ENCODE results near the gene RFTN1. TPM values are rescaled to one million over a fixed set of nuclear protein-coding genes. Genes with fewer than 3 reads are reported as not detected.

Gene RFTN1
- total and polyA plus RNA-seq, 10 of the 15 experiments (the other 5 are each of a cell fraction or from before 2014, with no cell fraction given), result 20.6 to 213 (median 147) TPM

DNA sequence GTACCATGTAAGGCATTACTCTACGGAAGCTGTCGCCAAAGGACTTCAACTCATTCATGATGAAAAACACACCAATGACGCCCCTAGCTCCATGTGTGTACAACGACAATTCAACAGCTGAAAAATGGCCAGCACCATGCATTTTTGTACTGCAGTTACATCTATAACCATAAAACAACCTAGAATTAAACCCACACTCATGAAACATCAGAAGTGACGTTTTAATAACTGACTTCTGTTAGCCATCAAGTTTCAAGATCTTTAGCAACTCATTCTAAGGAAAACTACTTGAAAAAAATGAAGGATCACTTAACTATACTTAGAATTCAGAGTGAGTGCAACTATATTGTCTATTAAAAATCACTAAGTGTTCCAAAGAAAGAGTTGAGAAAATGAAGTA lies 84.9 kb downstream of the RFTN1 start (continued):
- TF ChIP-seq, protein P1, sequence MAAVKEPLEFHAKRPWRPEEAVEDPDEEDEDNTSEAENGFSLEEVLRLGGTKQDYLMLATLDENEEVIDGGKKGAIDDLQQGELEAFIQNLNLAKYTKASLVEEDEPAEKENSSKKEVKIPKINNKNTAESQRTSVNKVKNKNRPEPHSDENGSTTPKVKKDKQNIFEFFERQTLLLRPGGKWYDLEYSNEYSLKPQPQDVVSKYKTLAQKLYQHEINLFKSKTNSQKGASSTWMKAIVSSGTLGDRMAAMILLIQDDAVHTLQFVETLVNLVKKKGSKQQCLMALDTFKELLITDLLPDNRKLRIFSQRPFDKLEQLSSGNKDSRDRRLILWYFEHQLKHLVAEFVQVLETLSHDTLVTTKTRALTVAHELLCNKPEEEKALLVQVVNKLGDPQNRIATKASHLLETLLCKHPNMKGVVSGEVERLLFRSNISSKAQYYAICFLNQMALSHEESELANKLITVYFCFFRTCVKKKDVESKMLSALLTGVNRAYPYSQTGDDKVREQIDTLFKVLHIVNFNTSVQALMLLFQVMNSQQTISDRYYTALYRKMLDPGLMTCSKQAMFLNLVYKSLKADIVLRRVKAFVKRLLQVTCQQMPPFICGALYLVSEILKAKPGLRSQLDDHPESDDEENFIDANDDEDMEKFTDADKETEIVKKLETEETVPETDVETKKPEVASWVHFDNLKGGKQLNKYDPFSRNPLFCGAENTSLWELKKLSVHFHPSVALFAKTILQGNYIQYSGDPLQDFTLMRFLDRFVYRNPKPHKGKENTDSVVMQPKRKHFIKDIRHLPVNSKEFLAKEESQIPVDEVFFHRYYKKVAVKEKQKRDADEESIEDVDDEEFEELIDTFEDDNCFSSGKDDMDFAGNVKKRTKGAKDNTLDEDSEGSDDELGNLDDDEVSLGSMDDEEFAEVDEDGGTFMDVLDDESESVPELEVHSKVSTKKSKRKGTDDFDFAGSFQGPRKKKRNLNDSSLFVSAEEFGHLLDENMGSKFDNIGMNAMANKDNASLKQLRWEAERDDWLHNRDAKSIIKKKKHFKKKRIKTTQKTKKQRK (IDR thresholded peaks at IDR 0.05; ENCODE audit: low read depth, low read length), result no peak

DNA sequence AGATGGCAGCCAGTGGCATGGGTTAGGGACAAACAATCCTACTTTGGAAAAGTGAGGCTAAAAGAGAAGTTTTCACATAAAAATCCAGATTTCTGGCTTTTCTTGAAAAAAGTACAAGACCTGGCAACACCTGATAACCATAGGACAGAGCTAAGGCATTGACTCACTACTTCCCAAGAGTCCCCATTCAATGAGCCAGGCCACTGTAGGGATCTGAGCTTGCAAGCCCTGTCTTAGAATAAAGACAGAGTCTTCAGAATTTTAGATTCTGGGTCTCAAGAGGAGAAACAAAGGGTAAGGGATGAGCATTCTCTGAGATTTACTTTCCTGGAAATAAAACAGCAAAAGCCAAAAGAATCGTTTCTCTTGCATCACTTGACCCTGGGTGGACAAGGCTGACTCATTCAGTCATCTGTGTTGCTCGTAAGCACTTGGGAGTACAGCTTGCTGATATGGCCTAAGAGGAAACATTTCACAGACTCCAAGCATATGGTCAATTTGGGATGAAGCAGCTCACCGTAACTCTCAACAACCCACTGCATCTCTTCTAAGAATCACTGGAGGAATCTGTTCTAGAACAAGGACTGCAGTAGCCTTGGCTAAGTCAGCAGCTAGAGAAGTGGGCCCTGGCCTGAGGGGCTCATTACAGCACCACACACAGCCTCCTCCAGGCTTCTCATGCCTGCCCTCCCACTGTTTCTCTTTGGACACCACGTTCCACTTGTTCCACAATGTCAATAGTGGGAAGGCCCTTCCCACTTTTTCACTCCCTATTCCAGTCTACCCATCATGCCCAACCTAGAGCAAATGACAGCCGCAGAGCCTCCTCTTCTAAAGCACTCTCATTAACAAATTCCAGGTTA lies 86.2 kb downstream of the RFTN1 start:
- peaks cover 52% of the 10 kb centered on the region for H3K79me2 ChIP-seq (ENCODE audit: control insufficient read depth, insufficient read depth, low read length)
- H3K4me1 ChIP-seq (ENCODE audit: control insufficient read depth, insufficient read depth, low read length), result peaks cover 28% of the 10 kb centered on the region
- CTCF ChIA-PET, result interaction anchor here (0.7 to 1.1 kb wide), 4 partner anchors 9 to 61 kb away, joined by 3 to 4 read pairs (median 3); no protein-coding TSS in a partner anchor
- no peak for ATAC-seq
- H3K9me3 ChIP-seq (replicated peaks; ENCODE audit: control insufficient read depth, insufficient read depth, low read length), result no peaks in the 10 kb centered on the region; the same call in 2 of the 3 replicates
- WGBS (ENCODE audit: insufficient coverage, insufficient replicate concordance, low lambda C conversion rate, missing lambda C conversion rate), result 79% methylated on average over 5 of the region's 5 CpGs
- no peak overlapping the region for H3K4me2 ChIP-seq (ENCODE audit: control insufficient read depth, insufficient read depth)
- H4K20me1 ChIP-seq (ENCODE audit: control insufficient read depth, insufficient read depth), result no peaks in the 10 kb centered on the region
- intact Hi-C loops (cut with micrococcal nuclease; ENCODE audit: unreplicated experiment), result no loop called here
- no peak overlapping the region for H3K4me3 ChIP-seq
- H3K9ac ChIP-seq (ENCODE audit: control insufficient read depth, insufficient read depth, low read length), result no peak overlapping the region
- peaks cover 16 to 25% of the 10 kb centered on the region in 2 experiments for H3K36me3 ChIP-seq (ENCODE audit: control insufficient read depth in 2 of 2, insufficient read depth in 2 of 2, low read length in 1 of 2)
- no TSS peak for BruUV-seq (replicated peaks)
- no peak for FAIRE-seq
- POLR2A ChIA-PET, result interaction anchor here (1.3 to 1.7 kb wide), 3 partner anchors 9 to 88 kb away, joined by 3 read pairs; no protein-coding TSS in a partner anchor
- H2AFZ ChIP-seq (ENCODE audit: control insufficient read depth, low read depth, low read length), result no peak overlapping the region
- H3K27me3 ChIP-seq (replicated peaks in 1 of 2; ENCODE audit: control insufficient read depth in 2 of 2, insufficient read depth in 2 of 2, low read length in 1 of 2), result no peaks in the 10 kb centered on the region
- H3K27ac ChIP-seq (ENCODE audit: control insufficient read depth, insufficient read depth), result no peak overlapping the region
- RAD21 ChIA-PET (ENCODE audit: unreplicated experiment), result interaction anchor here (1.0 to 5.3 kb wide), 5 partner anchors 9 to 631 kb away, joined by 3 to 74 read pairs (median 3); no protein-coding TSS in a partner anchor
- in situ Hi-C loops (cut with MboI), result no loop called here
- SMC1A ChIA-PET (ENCODE audit: uncharacterized antibody, unreplicated experiment), result interaction anchor here (1.0 to 9.4 kb wide), 6 partner anchors 9 to 76 kb away, joined by 3 to 175 read pairs (median 19); no protein-coding TSS in a partner anchor
- no peak for DNase-seq (ENCODE audit: low read depth, low spot score)
- TF ChIP-seq TCF3 (IDR thresholded peaks at IDR 0.05; ENCODE audit: borderline replicate concordance, insufficient read depth, low read depth, low read length), result no peak
- TF ChIP-seq, protein P2, sequence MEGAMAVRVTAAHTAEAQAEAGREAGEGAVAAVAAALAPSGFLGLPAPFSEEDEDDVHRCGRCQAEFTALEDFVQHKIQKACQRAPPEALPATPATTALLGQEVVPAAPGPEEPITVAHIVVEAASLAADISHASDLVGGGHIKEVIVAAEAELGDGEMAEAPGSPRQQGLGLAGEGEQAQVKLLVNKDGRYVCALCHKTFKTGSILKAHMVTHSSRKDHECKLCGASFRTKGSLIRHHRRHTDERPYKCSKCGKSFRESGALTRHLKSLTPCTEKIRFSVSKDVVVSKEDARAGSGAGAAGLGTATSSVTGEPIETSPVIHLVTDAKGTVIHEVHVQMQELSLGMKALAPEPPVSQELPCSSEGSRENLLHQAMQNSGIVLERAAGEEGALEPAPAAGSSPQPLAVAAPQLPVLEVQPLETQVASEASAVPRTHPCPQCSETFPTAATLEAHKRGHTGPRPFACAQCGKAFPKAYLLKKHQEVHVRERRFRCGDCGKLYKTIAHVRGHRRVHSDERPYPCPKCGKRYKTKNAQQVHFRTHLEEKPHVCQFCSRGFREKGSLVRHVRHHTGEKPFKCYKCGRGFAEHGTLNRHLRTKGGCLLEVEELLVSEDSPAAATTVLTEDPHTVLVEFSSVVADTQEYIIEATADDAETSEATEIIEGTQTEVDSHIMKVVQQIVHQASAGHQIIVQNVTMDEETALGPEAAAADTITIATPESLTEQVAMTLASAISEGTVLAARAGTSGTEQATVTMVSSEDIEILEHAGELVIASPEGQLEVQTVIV (IDR thresholded peaks at IDR 0.05; ENCODE audit: borderline replicate concordance, partially characterized antibody), result no peak
- no peak for TF ChIP-seq CREB1 (IDR thresholded peaks at IDR 0.05; ENCODE audit: low read depth)
- TF ChIP-seq HDGF (IDR thresholded peaks at IDR 0.05), result no peak
- TF ChIP-seq BRCA1 (IDR thresholded peaks at IDR 0.05; ENCODE audit: low read depth, low read length), result no peak
- no peak for TF ChIP-seq RELA (IDR thresholded peaks at IDR 0.05; ENCODE audit: borderline replicate concordance, partially characterized antibody)
- no peak for TF ChIP-seq CHD4 (IDR thresholded peaks at IDR 0.05)
- no peak for TF ChIP-seq SREBF2 (IDR thresholded peaks at IDR 0.05; ENCODE audit: low read length)
- no peak for TF ChIP-seq PAX5 (IDR thresholded peaks at IDR 0.05; ENCODE audit: borderline replicate concordance, low read depth, low read length)
- no peak for TF ChIP-seq SREBF1 (IDR thresholded peaks at IDR 0.05; ENCODE audit: low read length)
- TF ChIP-seq ZNF384 (IDR thresholded peaks at IDR 0.05; ENCODE audit: borderline replicate concordance, low read depth, low read length), result no peak
- no peak for TF ChIP-seq STAT3 (IDR thresholded peaks at IDR 0.05; ENCODE audit: low read depth, low read length)
- no peak for TF ChIP-seq ZNF622 (IDR thresholded peaks at IDR 0.05)
- TF ChIP-seq NR2C1 (IDR thresholded peaks at IDR 0.05), result no peak
- TF ChIP-seq NFYB (IDR thresholded peaks at IDR 0.05; ENCODE audit: insufficient read depth, low read depth, low read length), result no peak
- no peak for TF ChIP-seq KAT2A (conservative IDR thresholded peaks at IDR 0.05; ENCODE audit: control insufficient read depth, low read depth, low read length)
